OCI-LY3 (cell line): ENCODE measurements around the gene MAGI2.

Source experiments
- H2AFZ ChIP-seq: fragments of 200-600, 300-600 bp; shearing (Covaris generic); 2 replicates; pipeline ENCODE4 v1.6.0; 2014; ENCODE audit warnings: antibody characterized with exemption, low read depth, low read length
- H3K27ac ChIP-seq: fragments of 200-600, 300-600 bp; sonication (generic); 2 replicates; pipeline ENCODE4 v1.5.1; 2014; ENCODE audit warnings: mild to moderate bottlenecking, low read length, moderate library complexity, mixed read lengths
- H3K27me3 ChIP-seq: fragments of 200-600, 300-600 bp; sonication (generic); 2 replicates; pipeline ENCODE4 v1.6.1; 2014; ENCODE audit warnings: low read depth, low read length, mixed read lengths
- H3K36me3 ChIP-seq: fragments of 200-600, 300-600 bp; sonication (generic); replicated peaks from 2 replicates; pipeline ENCODE3; 2014; ENCODE audit warnings: low read depth, low read length, mixed read lengths
- H3K4me1 ChIP-seq: fragments of 300-600, 200-600 bp; sonication (generic); 2 replicates; pipeline ENCODE4 v1.6.1; 2014; ENCODE audit warnings: low read length, mixed read lengths
- H3K4me2 ChIP-seq: fragments of 200-600, 300-600 bp; sonication (generic); 2 replicates; pipeline ENCODE4 v1.6.1; 2014; ENCODE audit warnings: low read length, mixed read lengths
- H3K4me3 ChIP-seq: fragments of 300-600, 200-600 bp; sonication (generic); 2 replicates; pipeline ENCODE4 v1.5.1; 2014; ENCODE audit warnings: antibody characterized with exemption, mild to moderate bottlenecking, low read length, moderate library complexity
- H3K79me2 ChIP-seq: fragments of 300-600, 200-600 bp; shearing (Covaris generic); 2 replicates; pipeline ENCODE4 v1.6.1; 2014; ENCODE audit warnings: mild to moderate bottlenecking, low read length, mixed read lengths
- H3K9ac ChIP-seq: fragments of 300-600, 200-600 bp; shearing (Covaris generic); 2 replicates; pipeline ENCODE4 v1.6.0; 2014; ENCODE audit warnings: mild to moderate bottlenecking, low read length, moderate library complexity
- H3K9me3 ChIP-seq: fragments of 200-600, 300-600 bp; shearing (Covaris generic); 2 replicates; pipeline ENCODE4 v1.6.1; 2014; ENCODE audit warnings: low read length, mixed read lengths; ENCODE audit not compliant: insufficient read depth
- H4K20me1 ChIP-seq: fragments of 200-600, 300-600 bp; sonication (generic); 2 replicates; pipeline ENCODE4 v1.6.1; 2016; ENCODE audit warnings: low read length, mixed read lengths; ENCODE audit not compliant: insufficient read depth
- CTCF ChIP-seq: fragments of 200-600, 300-600 bp; sonication (generic); IDR thresholded peaks from 2 replicates; pipeline ENCODE4 v1.5.1; 2014; ENCODE audit warnings: antibody characterized with exemption, low read length, low read depth
- EZH2phosphoT487 ChIP-seq: fragments of 200-600 bp; shearing (Covaris generic); IDR thresholded peaks from 2 replicates; pipeline ENCODE4 v1.6.1; 2018; ENCODE audit warnings: antibody characterized with exemption, mixed run types, low read depth

The MAGI2 gene

GRCh38 chr7:78862411-78862900 lies 591.0 kb downstream of the MAGI2 start:
- H3K27ac ChIP-seq: no peak overlapping the region
- no peak overlapping the region for H3K9ac ChIP-seq
- no peaks in the 10 kb centered on the region for H3K9me3 ChIP-seq
- no peaks in the 10 kb centered on the region for H3K4me1 ChIP-seq
- no peaks in the 10 kb centered on the region for H3K79me2 ChIP-seq
- no peak overlapping the region for H3K4me2 ChIP-seq
- TF ChIP-seq CTCF (no peak), EZH2phosphoT487 (no peak)
- no peak overlapping the region for H3K4me3 ChIP-seq
- no peak overlapping the region for H2AFZ ChIP-seq
- H3K27me3 ChIP-seq: no peaks in the 10 kb centered on the region
- no peaks in the 10 kb centered on the region for H4K20me1 ChIP-seq
- no peaks in the 10 kb centered on the region for H3K36me3 ChIP-seq

- Histone ChIP-seq H3K27ac (no peak overlapping the region), H3K27me3 (no peaks in the 10 kb centered on the region)
These were observed 600.5 kb downstream of the MAGI2 start for GRCh38 chr7:78852951-78853350.

GRCh38 chr7:78850093-78850740 lies 603.2 kb downstream of the MAGI2 start:
- H3K9me3 ChIP-seq: no peaks in the 10 kb centered on the region
- no peak overlapping the region for H3K4me3 ChIP-seq
- H3K4me2 ChIP-seq: no peak overlapping the region
- H3K27ac ChIP-seq: no peak overlapping the region
- no peaks in the 10 kb centered on the region for H4K20me1 ChIP-seq
- H2AFZ ChIP-seq: no peak overlapping the region
- no peaks in the 10 kb centered on the region for H3K79me2 ChIP-seq
- no peak for TF ChIP-seq EZH2phosphoT487
- no peak for TF ChIP-seq CTCF
- H3K27me3 ChIP-seq: no peaks in the 10 kb centered on the region
- H3K36me3 ChIP-seq: no peaks in the 10 kb centered on the region
- H3K9ac ChIP-seq: no peak overlapping the region
- H3K4me1 ChIP-seq: no peaks in the 10 kb centered on the region

More at GRCh38 chr7:78852951-78853350, 600.5 kb downstream of the MAGI2 start:
- H4K20me1 ChIP-seq: no peaks in the 10 kb centered on the region
- no peaks in the 10 kb centered on the region for H3K79me2 ChIP-seq
- H3K4me2 ChIP-seq: no peak overlapping the region
- H3K9me3 ChIP-seq: no peaks in the 10 kb centered on the region
- H3K4me1 ChIP-seq: no peaks in the 10 kb centered on the region
- no peak overlapping the region for H3K9ac ChIP-seq
- no peak overlapping the region for H3K4me3 ChIP-seq
- no peak overlapping the region for H2AFZ ChIP-seq
- no peaks in the 10 kb centered on the region for H3K36me3 ChIP-seq
- TF ChIP-seq CTCF (no peak), EZH2phosphoT487 (no peak)

- Histone ChIP-seq H3K79me2 (no peaks in the 10 kb centered on the region), H4K20me1 (no peaks in the 10 kb centered on the region), H2AFZ (no peak overlapping the region), H3K4me2 (no peak overlapping the region), H3K36me3 (no peaks in the 10 kb centered on the region), H3K27ac (no peak overlapping the region), H3K27me3 (no peaks in the 10 kb centered on the region), H3K9ac (no peak overlapping the region), H3K9me3 (no peaks in the 10 kb centered on the region), H3K4me1 (no peaks in the 10 kb centered on the region), H3K4me3 (no peak overlapping the region)
- TF ChIP-seq CTCF (no peak), EZH2phosphoT487 (no peak)
These were observed 608.3 kb downstream of the MAGI2 start for GRCh38 chr7:78845155-78845554.
